ENCODE data around the gene NAALADL2. TPM values are rescaled to one million over a fixed set of nuclear protein-coding genes. Genes with fewer than 3 reads are reported as not detected.
"Not testable (repeated sequence)": the region's sequence is repeated elsewhere in the genome, so short reads cannot be mapped to it uniquely, and the experiment has no call there.

NAALADL2 gene
- total RNA-seq, 1 donor from 2014 or later: 2.9 TPM

GRCh38 chr3:175826759-175827158 is 967.6 kb downstream of the NAALADL2 start:
- no peak for DNase-seq (ENCODE audit: low read depth)
- Histone ChIP-seq H3K4me3 (ENCODE audit: low read depth, low read length) (no peak overlapping the region), H3K36me3 (ENCODE audit: control insufficient read depth, insufficient read depth, low read length) (no peaks in the 10 kb centered on the region), H3K27me3 (ENCODE audit: control insufficient read depth, insufficient read depth, low read length) (no peaks in the 10 kb centered on the region)
- TF ChIP-seq CTCF (IDR thresholded peaks at IDR 0.05; ENCODE audit: insufficient read depth, low read length, poor library complexity, severe bottlenecking): no peak

- H3K27me3 ChIP-seq (ENCODE audit: control insufficient read depth, insufficient read depth, low read length); H3K4me3 ChIP-seq (ENCODE audit: low read depth, low read length); DNase-seq (ENCODE audit: low read depth); H3K36me3 ChIP-seq (ENCODE audit: control insufficient read depth, insufficient read depth, low read length): not testable (repeated sequence)
These were observed 970.7 kb downstream of the NAALADL2 start for GRCh38 chr3:175829809-175830208.

GRCh38 chr3:175835763-175836162 is 976.6 kb downstream of the NAALADL2 start:
- H3K36me3 ChIP-seq (ENCODE audit: control insufficient read depth, insufficient read depth, low read length); DNase-seq (ENCODE audit: low read depth); H3K4me3 ChIP-seq (ENCODE audit: low read depth, low read length); H3K27me3 ChIP-seq (ENCODE audit: control insufficient read depth, insufficient read depth, low read length): not testable (repeated sequence)

- H3K36me3 ChIP-seq (ENCODE audit: control insufficient read depth, insufficient read depth, low read length): no peaks in the 10 kb centered on the region
- H3K27me3 ChIP-seq (ENCODE audit: control insufficient read depth, insufficient read depth, low read length): no peaks in the 10 kb centered on the region
- H3K4me3 ChIP-seq (ENCODE audit: low read depth, low read length): no peak overlapping the region
- TF ChIP-seq CTCF (IDR thresholded peaks at IDR 0.05; ENCODE audit: insufficient read depth, low read length, poor library complexity, severe bottlenecking): no peak
- DNase-seq (ENCODE audit: low read depth): no peak
These were observed 977.5 kb downstream of the NAALADL2 start for GRCh38 chr3:175836617-175837016.

- DNase-seq (ENCODE audit: low read depth): no peak
- Histone ChIP-seq H3K27me3 (ENCODE audit: control insufficient read depth, insufficient read depth, low read length) (no peaks in the 10 kb centered on the region), H3K36me3 (ENCODE audit: control insufficient read depth, insufficient read depth, low read length) (no peaks in the 10 kb centered on the region), H3K4me3 (ENCODE audit: low read depth, low read length) (no peak overlapping the region)
- no peak for TF ChIP-seq CTCF (IDR thresholded peaks at IDR 0.05; ENCODE audit: insufficient read depth, low read length, poor library complexity, severe bottlenecking)
These were observed 978.8 kb downstream of the NAALADL2 start for GRCh38 chr3:175837962-175838361.

- Histone ChIP-seq H3K36me3 (ENCODE audit: control insufficient read depth, insufficient read depth, low read length) (no peaks in the 10 kb centered on the region), H3K27me3 (ENCODE audit: control insufficient read depth, insufficient read depth, low read length) (no peaks in the 10 kb centered on the region), H3K4me3 (ENCODE audit: low read depth, low read length) (no peak overlapping the region)
- DNase-seq (ENCODE audit: low read depth): no peak
- no peak for TF ChIP-seq CTCF (IDR thresholded peaks at IDR 0.05; ENCODE audit: insufficient read depth, low read length, poor library complexity, severe bottlenecking)
These were observed 980.4 kb downstream of the NAALADL2 start for GRCh38 chr3:175839366-175840005.

- H3K4me3 ChIP-seq (ENCODE audit: low read depth, low read length): no peak overlapping the region
- no peaks in the 10 kb centered on the region for H3K27me3 ChIP-seq (ENCODE audit: control insufficient read depth, insufficient read depth, low read length)
- no peaks in the 10 kb centered on the region for H3K36me3 ChIP-seq (ENCODE audit: control insufficient read depth, insufficient read depth, low read length)
- DNase-seq (ENCODE audit: low read depth): no peak
- no peak for TF ChIP-seq CTCF (IDR thresholded peaks at IDR 0.05; ENCODE audit: insufficient read depth, low read length, poor library complexity, severe bottlenecking)
These were observed 992.4 kb downstream of the NAALADL2 start for GRCh38 chr3:175851541-175851940.

Data from kidney epithelial cell (primary cell).